Mesothelial cell of epicardium (in vitro differentiated cells): ENCODE data around the gene ZBTB8OS. TPM values are rescaled to one million over a fixed set of nuclear protein-coding genes. Genes with fewer than 3 reads are reported as not detected.
"Not testable (repeated sequence)": the region's sequence is repeated elsewhere in the genome, so short reads cannot be mapped to it uniquely, and the experiment has no call there.

Source experiments
- DNase-seq, 2 experiments: peaks; one replicate each; pipeline ENCODE4 v3.0.0; 2021; ENCODE audit warnings: low spot score in 2 of 2; ENCODE audit not compliant: unreplicated experiment in 2 of 2
- H3K27ac Mint-ChIP-seq: 2 replicates; pipeline ENCODE4 v1.8.0; 2021; ENCODE audit warnings: mixed read lengths
- H3K27me3 Mint-ChIP-seq: 2 replicates; pipeline ENCODE4 v1.8.0; 2021; ENCODE audit warnings: low read depth, mixed read lengths
- H3K36me3 Mint-ChIP-seq: 2 replicates; pipeline ENCODE4 v1.8.0; 2021; ENCODE audit warnings: mixed read lengths
- H3K4me1 Mint-ChIP-seq: 2 replicates; pipeline ENCODE4 v1.8.0; 2021; ENCODE audit warnings: mixed read lengths
- H3K4me3 Mint-ChIP-seq: 2 replicates; pipeline ENCODE4 v1.8.0; 2021; ENCODE audit warnings: mild to moderate bottlenecking, moderate library complexity, mixed read lengths
- H3K9me3 Mint-ChIP-seq: 2 replicates; pipeline ENCODE4 v1.8.0; 2021; ENCODE audit warnings: mixed read lengths
- CTCF ChIP-seq: fragments of 200-600 bp; sonication (generic); IDR thresholded peaks from one replicate; pipeline ENCODE4 v1.5.0; 2021; ENCODE audit warnings: antibody characterized with exemption; ENCODE audit not compliant: unreplicated experiment
- total RNA-seq: library from RNA; stranded (reverse); gene quantifications from 3 replicates; pipeline ENCODE4 v1.2.1, GENCODE V29; 2021

Gene ZBTB8OS
- total RNA-seq, 1 donor from 2014 or later: 41.3 TPM

GRCh38 chr1:32651461-32652073 lies 1.2 kb upstream of the ZBTB8OS start:
- no peak for TF ChIP-seq CTCF
- H3K27me3 Mint-ChIP-seq: no peaks in the 10 kb centered on the region
- peak overlapping the region; percentile 99 for H3K27ac Mint-ChIP-seq
- no peak for DNase-seq
- H3K9me3 Mint-ChIP-seq: no peaks in the 10 kb centered on the region
- H3K4me3 Mint-ChIP-seq: peak overlapping the region; percentile 82
- H3K36me3 Mint-ChIP-seq: peaks cover 16% of the 10 kb centered on the region
- H3K4me1 Mint-ChIP-seq: peaks cover 50% of the 10 kb centered on the region

GRCh38 chr1:32650752-32651460 lies 556 bp upstream of the ZBTB8OS start, which contains the start of gene RBBP4:
RBBP4 (plus strand) TSS chr1:32651208; CDS start chr1:32651307, 99 bp downstream.
- peaks cover 50% of the 10 kb centered on the region for H3K4me1 Mint-ChIP-seq
- peaks cover 14% of the 10 kb centered on the region for H3K36me3 Mint-ChIP-seq
- H3K4me3 Mint-ChIP-seq: peak within 1 kb of the TSS; percentile 82
- TF ChIP-seq CTCF: no peak
- DNase-seq: peak; percentile 97 to 99
- H3K27me3 Mint-ChIP-seq: no peaks in the 10 kb centered on the region
- no peaks in the 10 kb centered on the region for H3K9me3 Mint-ChIP-seq
- peak within 1 kb of the TSS; percentile 99 for H3K27ac Mint-ChIP-seq

GRCh38 chr1:32647308-32648134 lies 2.8 kb downstream of the ZBTB8OS start:
- Mint-ChIP-seq H3K27me3 (no peaks in the 10 kb centered on the region), H3K27ac (peak overlapping the region; percentile 14), H3K9me3 (no peaks in the 10 kb centered on the region)

GRCh38 chr1:32644426-32644825 lies 5.9 kb downstream of the ZBTB8OS start:
- Mint-ChIP-seq H3K27me3 (no peaks in the 10 kb centered on the region), H3K4me3 (no peak overlapping the region), H3K36me3 (peaks cover 2% of the 10 kb centered on the region), H3K27ac (no peak overlapping the region), H3K9me3 (no peaks in the 10 kb centered on the region), H3K4me1 (peaks cover 10% of the 10 kb centered on the region)
- no peak for DNase-seq
- TF ChIP-seq CTCF: no peak

More at GRCh38 chr1:32647308-32648134, 2.8 kb downstream of the ZBTB8OS start:
- Mint-ChIP-seq H3K4me1 (peaks cover 26% of the 10 kb centered on the region), H3K4me3 (peak overlapping the region; percentile 63), H3K36me3 (peaks cover 2% of the 10 kb centered on the region)
- no peak for DNase-seq
- no peak for TF ChIP-seq CTCF

- H3K9me3 Mint-ChIP-seq, H3K27ac Mint-ChIP-seq, DNase-seq, H3K4me3 Mint-ChIP-seq, H3K36me3 Mint-ChIP-seq, H3K27me3 Mint-ChIP-seq, H3K4me1 Mint-ChIP-seq: not testable (repeated sequence)
Observed at GRCh38 chr1:32642292-32642827, 8.0 kb downstream of the ZBTB8OS start.
